Muscle of back (tissue), 11 donors: ENCODE results near the gene SYCP2L. TPM values are rescaled to one million over a fixed set of nuclear protein-coding genes. Genes with fewer than 3 reads are reported as not detected.

ENCODE experiments used
- DNase-seq, 3 donors: peaks; one replicate each; pipeline versions ENCODE4 v3.0.0 to v3.0.0-alpha.2; 2013
- polyA plus RNA-seq, 10 donors: library from polyadenylated mRNA; unstranded; fragments of 120-200 nt; gene quantifications; one replicate each; pipeline ENCODE4 v1.2.1, GENCODE V29; 2013; ENCODE audit not compliant: insufficient read length in 10 of 10

The SYCP2L gene
- polyA plus RNA-seq, 10 donors, result 0.37 to 5.4 (median 2.1) TPM

DNA sequence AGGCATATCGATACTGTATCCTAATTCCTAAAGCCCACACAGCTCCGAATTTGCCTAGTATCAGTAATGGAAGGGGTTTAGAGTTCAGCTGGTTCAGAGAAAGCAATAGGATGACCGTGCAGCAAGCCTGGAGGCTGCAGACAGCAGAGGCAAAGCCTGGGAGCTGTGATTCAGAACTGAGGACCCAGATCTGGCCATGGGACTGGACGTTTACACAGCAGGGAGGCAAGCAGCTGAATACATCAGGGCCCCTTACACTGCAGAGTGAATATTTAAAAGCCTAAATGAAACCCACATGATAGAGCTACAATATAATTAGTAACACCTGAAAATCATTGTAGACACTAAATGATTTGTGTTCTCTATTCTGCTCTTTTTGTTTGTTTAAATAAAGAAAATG is 119.2 kb downstream of the SYCP2L start:
- DNase-seq, result no peak

DNA sequence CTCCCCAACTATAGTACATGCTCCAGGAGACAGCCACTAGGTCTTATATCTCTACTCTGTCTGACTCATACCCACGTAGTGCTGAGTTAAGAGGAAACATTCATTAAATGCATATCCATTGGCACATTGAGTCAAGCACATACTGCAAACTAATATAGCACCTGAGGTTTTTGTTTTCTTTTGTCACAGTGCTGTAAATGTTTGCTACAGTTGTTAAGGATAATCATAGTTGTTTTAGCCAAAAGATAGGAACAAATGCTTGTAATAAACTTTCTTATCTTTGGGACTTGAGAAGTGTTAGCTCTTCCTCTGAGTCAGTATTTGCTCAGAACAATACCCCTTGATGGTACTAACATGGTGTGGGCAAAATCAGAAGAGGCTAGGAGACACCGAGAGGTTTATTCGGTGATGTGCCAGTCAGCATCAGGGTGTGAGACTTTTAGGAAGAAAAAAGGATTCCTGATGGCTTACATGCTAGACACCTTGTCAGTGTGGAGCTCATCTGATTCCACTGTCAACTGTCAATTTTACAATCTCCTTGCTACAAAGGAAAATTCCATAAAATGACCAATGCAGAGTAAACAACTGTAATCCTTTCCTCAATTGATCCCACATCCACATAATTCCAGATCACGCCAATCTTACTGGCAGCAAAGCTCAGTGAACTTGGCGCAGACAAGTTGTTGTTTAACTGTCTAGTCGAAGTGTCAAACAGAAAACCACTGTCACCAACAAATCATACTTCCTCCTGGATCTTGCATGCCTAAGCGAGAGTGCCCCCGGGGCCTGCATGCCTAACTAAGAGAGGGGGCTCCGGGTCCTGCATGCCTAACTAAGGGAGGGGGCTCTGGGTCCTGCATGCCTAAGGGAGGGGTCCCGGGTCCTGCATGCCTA is 121.1 kb downstream of the SYCP2L start:
- no peak for DNase-seq

DNA sequence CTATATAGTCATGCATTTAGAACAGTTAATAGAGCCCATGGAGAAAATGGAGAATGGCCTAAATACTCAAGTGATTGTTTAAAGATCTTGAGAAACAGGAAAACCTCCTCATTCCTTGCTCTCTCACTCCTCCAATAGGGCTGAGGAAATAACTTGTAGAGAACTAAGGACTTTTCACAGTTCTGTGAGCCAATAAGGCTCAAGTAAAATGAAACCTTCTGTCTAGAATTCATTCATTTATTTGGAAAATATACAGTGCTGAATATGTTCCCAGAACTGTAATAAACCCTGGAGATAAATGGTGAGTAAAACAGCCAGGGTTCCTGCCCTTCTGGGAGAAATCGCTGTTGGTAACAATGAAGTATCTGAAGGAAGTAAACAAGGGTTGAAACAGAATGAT is 122.0 kb downstream of the SYCP2L start:
- DNase-seq, result peak in 2 of 3 donors; percentile 23 to 45

DNA sequence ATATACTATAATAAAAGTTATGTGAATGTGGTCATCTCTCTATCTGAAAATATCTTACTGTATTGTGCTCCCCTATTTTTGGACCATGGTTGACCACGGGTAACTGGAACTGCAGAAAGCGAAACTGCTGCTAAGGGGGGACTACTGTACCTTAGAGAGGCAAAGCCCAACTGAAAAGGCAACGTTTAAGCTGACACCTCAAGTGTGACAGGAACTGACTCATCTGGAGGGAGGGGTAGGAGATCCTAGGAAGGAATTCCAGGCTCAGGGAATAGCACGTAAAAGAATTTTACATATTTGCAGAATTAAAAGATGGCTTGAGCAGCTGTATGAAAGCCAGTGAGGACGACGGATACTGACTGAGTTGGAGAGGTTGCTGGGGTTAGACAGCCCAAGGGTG is 122.5 kb downstream of the SYCP2L start:
- DNase-seq, result peak in 1 of 3 donors; percentile 59

DNA sequence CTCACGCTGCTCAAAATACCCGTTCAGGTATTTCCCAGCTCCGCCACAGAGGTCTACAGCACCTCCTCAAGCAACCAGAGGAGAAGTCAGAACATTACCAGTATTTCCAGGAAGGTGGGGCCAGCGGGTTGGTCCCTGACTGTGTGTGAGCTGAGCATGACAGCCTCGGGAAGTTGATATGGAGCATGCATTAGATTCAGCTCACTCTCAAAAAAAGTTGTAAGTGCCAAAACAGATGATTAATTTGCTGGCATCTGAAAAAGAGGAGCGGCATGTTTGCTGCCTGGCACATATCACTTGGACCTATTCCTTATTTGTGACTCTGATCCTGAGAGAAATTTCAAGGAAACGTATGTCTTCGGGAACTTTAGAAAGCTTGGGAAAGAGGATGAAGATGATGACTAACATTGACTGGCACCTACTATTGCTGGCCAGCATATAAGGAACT is 125.0 kb downstream of the SYCP2L start:
- DNase-seq, result no peak

DNA sequence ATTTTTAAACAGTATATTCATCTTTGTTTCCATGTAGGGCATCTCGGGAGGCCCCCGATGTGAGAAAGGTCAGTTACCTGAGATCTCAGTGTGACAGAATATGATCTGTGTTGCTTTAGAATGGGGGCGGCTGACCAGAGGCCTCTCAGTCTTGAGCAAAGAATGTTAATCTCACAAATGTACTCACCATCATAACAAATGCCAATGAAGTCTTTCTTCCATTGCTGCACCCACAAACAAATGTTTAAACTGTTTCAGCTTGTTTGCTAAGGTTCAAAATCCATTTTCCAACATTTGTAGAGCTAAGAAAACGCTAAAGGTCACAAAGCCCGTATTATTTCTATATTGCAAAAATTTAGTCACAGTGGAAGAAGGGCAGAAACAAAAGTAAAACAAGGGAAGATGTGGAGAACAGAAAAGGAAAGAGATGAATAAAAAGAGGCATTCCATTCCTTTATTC is 125.5 kb downstream of the SYCP2L start:
- no peak for DNase-seq

DNA sequence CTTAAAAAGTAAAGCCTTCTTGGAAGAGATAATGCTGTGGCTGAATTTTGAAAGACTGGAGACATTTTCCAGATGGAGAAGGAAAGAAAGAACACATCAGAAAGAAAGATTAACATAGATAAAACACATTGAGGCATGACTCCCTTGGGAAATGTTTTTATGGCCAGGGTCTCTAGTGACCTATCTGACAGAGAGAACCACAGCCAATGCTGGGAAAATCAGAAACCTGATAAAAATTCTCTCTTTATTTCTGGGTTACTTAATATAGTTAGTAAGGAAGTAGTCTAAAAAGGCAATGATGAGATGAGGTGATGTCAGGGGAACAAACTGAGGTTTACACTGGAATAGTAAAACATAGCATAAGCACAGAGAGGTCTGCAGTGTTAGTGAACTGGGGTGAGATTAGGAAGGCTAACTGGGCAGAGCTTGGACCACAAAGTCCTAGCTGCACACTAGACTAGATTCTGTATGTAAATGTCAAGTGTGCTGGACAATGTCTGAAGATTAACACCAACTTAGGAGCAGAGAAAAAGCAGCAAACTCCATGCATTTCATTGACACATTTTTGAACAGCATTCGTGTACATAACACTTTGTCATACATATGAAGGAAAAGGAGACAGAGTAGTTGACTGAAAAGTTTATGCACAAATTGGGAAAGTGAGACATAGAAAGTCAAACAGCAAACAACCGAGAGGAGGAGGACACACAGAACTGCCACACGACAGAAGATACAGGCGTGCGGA is 126.3 kb downstream of the SYCP2L start:
- DNase-seq, result no peak

DNA sequence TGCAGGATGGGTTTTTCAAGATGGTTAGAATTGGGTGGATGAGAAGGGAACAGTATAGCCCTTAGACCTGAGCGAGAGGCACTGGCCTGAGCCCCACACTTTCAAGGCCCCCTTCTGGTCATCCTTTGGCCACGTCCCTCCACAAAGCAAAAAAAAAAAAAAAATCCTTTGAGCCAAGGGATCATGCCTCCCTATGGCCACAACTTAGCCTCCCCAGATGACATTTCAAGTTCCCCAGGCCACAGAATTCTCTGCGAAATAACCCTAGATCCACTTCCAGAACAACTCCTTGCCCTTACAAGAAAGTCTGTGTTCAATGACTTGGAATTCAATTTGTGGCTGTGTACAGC is 126.8 kb downstream of the SYCP2L start:
- no peak for DNase-seq

DNA sequence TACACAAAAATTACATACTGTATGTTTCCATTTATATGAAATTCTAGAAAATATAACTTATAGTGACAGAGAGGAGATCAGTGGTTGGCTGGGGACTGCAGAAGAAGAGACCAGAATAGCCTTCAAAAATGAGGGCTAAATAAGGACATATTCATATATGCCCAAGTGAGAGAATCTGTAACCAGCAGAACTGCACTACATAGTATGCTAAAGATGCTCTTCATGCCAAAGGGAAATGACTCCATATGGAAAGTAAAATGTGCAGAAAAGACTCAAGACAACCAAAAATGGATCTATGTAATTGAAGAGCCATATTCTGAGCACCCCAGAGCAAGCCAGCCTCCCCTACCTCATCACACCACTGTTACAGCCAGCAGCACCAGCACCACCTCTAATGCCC is 128.2 kb downstream of the SYCP2L start:
- no peak for DNase-seq

DNA sequence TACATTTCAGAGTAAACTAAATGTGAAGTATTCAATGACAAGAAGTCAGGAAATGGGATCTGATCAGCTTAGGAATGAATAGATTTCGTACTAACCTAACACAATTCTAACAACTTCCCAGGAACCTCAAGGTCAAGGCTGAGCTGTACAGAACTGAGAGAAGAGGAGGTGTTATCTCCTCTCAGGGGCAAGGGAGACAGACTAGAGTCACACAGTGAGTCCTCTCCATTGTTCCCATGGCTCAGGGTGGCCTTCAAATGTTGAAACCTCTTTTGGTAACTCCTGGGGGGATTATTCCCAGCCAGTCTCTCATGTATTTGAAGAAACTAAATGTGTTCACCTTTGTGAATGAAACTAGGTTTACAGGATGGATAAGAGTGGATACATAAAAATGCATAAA is 129.6 kb downstream of the SYCP2L start:
- DNase-seq, result no peak

DNA sequence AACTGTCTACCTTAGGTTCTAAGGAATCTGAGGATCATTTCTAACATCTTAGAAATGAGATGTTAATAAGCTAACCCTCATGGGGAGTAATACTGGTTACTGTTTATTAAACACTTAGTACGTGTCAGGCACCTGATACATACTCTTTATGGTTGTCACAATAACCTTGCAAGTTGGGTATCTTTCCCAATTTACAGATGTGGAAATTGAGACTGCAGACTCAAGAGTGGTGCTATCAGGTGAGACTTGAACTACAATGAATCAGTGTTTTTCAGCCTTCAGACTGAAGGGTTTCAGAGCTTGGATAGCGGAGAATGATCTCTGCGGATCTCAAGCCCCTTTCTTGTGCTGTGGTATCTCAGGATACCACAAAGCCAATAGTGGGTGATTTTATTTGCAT is 130.2 kb downstream of the SYCP2L start:
- DNase-seq, result no peak

DNA sequence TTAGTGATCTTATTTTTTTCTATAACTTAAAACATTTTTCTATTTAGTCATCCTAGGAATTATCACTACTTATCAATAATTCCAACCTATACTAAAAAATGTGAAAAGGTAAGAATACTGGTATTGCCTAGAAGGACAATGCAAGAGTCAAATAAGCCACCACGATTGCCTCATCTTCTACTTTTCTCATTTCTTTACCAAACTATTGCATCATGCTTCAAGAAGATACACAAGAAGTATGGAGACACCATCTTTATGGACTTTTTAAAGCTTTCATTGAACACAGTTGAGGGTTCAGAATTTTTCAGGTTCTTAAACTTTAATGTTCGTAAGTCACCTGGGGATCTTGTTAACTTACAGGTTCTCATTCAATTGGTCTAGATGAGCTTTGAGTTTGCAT is 131.4 kb downstream of the SYCP2L start:
- DNase-seq, result no peak

DNA sequence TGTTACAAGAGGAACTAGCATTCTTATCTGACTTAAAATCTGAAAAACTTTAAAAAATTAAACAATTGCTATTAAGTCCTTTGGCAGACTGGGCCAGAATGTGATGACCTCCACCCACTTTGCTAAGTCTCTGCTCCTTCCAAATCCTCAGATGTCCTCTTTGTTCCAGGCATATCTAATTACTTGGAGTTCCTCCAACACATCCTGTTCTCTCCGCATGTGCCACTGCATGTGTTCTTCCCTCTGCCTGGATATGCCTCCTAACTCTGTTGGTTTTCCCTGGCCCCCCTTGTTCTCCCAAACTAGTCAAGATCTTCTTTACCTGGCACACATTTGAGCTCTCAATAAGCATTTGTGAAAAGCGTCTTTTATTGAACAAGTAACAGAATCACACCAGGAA is 134.2 kb downstream of the SYCP2L start:
- no peak for DNase-seq

DNA sequence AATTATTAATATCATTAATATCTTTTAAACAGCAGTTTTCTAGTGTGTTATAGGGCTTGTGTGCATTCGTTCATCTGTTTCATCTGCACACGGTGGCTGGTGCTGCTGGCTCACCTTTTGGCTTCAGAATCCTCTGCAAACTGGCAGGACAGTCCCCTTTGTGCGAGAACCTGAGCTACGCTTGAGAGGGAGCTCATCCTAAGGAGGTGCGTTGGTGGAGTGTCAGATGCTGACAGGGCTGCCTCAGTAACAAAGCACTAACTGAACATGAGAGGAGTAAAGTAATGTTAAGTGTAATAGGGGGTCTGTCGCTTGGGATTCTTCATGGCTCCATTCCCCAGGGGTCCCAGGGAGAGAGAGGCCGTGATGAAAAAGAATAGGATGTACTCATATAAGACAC is 134.9 kb downstream of the SYCP2L start:
- DNase-seq, result no peak

DNA sequence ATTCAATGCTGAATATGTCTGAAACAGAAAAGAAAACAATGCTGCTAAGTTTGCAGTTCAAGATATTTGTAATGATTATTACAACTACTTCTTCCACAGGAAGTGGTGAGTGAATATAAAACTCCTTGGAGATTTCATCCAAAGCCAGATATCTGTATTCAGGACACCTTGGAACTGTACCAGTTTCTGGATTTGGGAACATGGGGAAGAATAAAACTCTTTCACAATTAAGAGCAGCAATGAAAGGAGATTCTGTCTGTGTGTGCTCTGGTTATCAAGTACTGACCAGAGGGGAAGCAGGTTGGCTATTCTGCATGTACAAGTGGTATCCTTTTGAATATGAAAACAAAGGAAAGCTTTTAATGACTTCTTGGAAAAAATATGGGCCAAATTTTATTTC is 136.2 kb downstream of the SYCP2L start:
- peak in 2 of 3 donors; percentile 38 to 72 for DNase-seq

Other genes with a start within 250 kb of the SYCP2L start
- 1 to 10 TPM in 8 of 10 donors, under 1 TPM in 2; 0.92 to 4.8 (median 1.8) TPM for gene C6orf52, start 192.4 kb upstream of the SYCP2L start, polyA plus RNA-seq
- 10 to 100 TPM; 16.3 to 20.9 (median 17.9) TPM for gene PAK1IP1, start 192.1 kb upstream of the SYCP2L start, polyA plus RNA-seq
- gene TMEM14C, start 164.0 kb upstream of the SYCP2L start, polyA plus RNA-seq, result 100 to 1,000 TPM in 9 of 10 donors, 10 to 100 TPM in 1; 99.6 to 119 (median 106) TPM
- gene TMEM14B, start 139.2 kb upstream of the SYCP2L start, polyA plus RNA-seq, result 10 to 100 TPM; 63.6 to 75.6 (median 69.6) TPM
- gene MAK, start 48.5 kb upstream of the SYCP2L start, polyA plus RNA-seq, result 1 to 10 TPM in 1 of 10 donors, under 1 TPM in 9; 0.13 to 1.1 (median 0.28) TPM
- under 1 TPM in 1 of 10 donors, not detected in 9; 0.08 TPM for gene GCM2, start 5.0 kb upstream of the SYCP2L start, polyA plus RNA-seq
- 1 to 10 TPM; 2.1 to 3.7 (median 2.5) TPM for gene ELOVL2, start 157.3 kb downstream of the SYCP2L start, polyA plus RNA-seq
- 10 to 100 TPM in 8 of 10 donors, 1 to 10 TPM in 2; 8.8 to 13.4 (median 10.7) TPM for gene SMIM13, start 206.8 kb downstream of the SYCP2L start, polyA plus RNA-seq
- gene ERVFRD-1, start 224.7 kb downstream of the SYCP2L start, polyA plus RNA-seq, result under 1 TPM; 0.07 to 0.26 (median 0.17) TPM